ENCODE measurements around the gene TSKU. TPM values are rescaled to one million over a fixed set of nuclear protein-coding genes. Genes with fewer than 3 reads are reported as not detected.

The TSKU gene
- total RNA-seq, 1 experiment from 2014 or later = 40.6 TPM

GRCh38 chr11:76768909-76769560 is 14.1 kb upstream of the TSKU start:
- BruUV-seq (replicated peaks) = no TSS peak
- Histone ChIP-seq H3K36me3 (ENCODE audit: control insufficient read depth, insufficient read depth, low read length) (no peaks in the 10 kb centered on the region), H3K9me3 (no peaks in the 10 kb centered on the region), H3K4me3 (ENCODE audit: low read depth, low read length) (no peak overlapping the region), H3K4me1 (peaks cover 52% of the 10 kb centered on the region), H3K27me3 (replicated peaks; ENCODE audit: control insufficient read depth, insufficient read depth, low read length) (no peaks in the 10 kb centered on the region)
- peaks cover 46% of the 10 kb centered on the region for H3K4me1 Mint-ChIP-seq (ENCODE audit: low read depth, unreplicated experiment)
- H3K9me3 Mint-ChIP-seq (ENCODE audit: unreplicated experiment) = no peaks in the 10 kb centered on the region
- DNase-seq = no peak
- TF ChIP-seq CTCF (IDR thresholded peaks at IDR 0.05; ENCODE audit: insufficient read depth in 1 of 2, low read depth in 1 of 2, low read length in 1 of 2, severe bottlenecking in 1 of 2, unreplicated experiment in 1 of 2) = no peak
- H3K36me3 Mint-ChIP-seq (ENCODE audit: insufficient read depth, unreplicated experiment) = peaks cover under 1% of the 10 kb centered on the region
- ChIA-PET POLR2A (interaction anchor here (0.5 kb wide), 1 partner anchor 323 kb away, joined by 3 read pairs; no protein-coding TSS in a partner anchor), CTCF (no interaction called here)
- H3K27me3 Mint-ChIP-seq (ENCODE audit: insufficient read depth, unreplicated experiment) = no peaks in the 10 kb centered on the region
- intact Hi-C loops (cut with micrococcal nuclease; ENCODE audit: unreplicated experiment) = loop anchor here (2.0 kb wide), 1 partner anchor 32 kb away; no protein-coding TSS in a partner anchor
- no peak overlapping the region for H3K4me3 Mint-ChIP-seq (ENCODE audit: unreplicated experiment)
- peak overlapping the region; percentile 22 for H3K27ac Mint-ChIP-seq (ENCODE audit: unreplicated experiment)

GRCh38 chr11:76769645-76770586 is 13.2 kb upstream of the TSKU start:
- no peaks in the 10 kb centered on the region for H3K36me3 ChIP-seq (ENCODE audit: control insufficient read depth, insufficient read depth, low read length)
- Mint-ChIP-seq H3K4me1 (ENCODE audit: low read depth, unreplicated experiment) (peaks cover 51% of the 10 kb centered on the region), H3K9me3 (ENCODE audit: unreplicated experiment) (peaks cover 8% of the 10 kb centered on the region), H3K27me3 (ENCODE audit: insufficient read depth, unreplicated experiment) (no peaks in the 10 kb centered on the region), H3K27ac (ENCODE audit: unreplicated experiment) (peak overlapping the region; percentile 72), H3K36me3 (ENCODE audit: insufficient read depth, unreplicated experiment) (peaks cover 10% of the 10 kb centered on the region), H3K4me3 (ENCODE audit: unreplicated experiment) (no peak overlapping the region)
- H3K4me1 ChIP-seq = peaks cover 52% of the 10 kb centered on the region
- CTCF ChIA-PET = interaction anchor here (0.5 to 2.1 kb wide), 9 partner anchors 10 to 863 kb away, joined by 3 to 18 read pairs (median 4); no protein-coding TSS in a partner anchor
- no peak overlapping the region for H3K4me3 ChIP-seq (ENCODE audit: low read depth, low read length)
- POLR2A ChIA-PET = interaction anchor here (0.5 to 1.9 kb wide), 4 partner anchors 12 to 323 kb away, joined by 3 to 8 read pairs (median 4); partner anchors contain the start of gene TSKU
- DNase-seq = peak; percentile 45 to 72
- intact Hi-C loops (cut with micrococcal nuclease; ENCODE audit: unreplicated experiment) = loop anchor here (2.0 kb wide), 2 partner anchors 25 to 31 kb away; no protein-coding TSS in a partner anchor
- no peak for TF ChIP-seq CTCF (IDR thresholded peaks at IDR 0.05; ENCODE audit: insufficient read depth in 1 of 2, low read depth in 1 of 2, low read length in 1 of 2, severe bottlenecking in 1 of 2, unreplicated experiment in 1 of 2)
- BruUV-seq (replicated peaks) = no TSS peak
- H3K9me3 ChIP-seq = no peaks in the 10 kb centered on the region; the same call in 1 of the 2 replicates
- H3K27me3 ChIP-seq (replicated peaks; ENCODE audit: control insufficient read depth, insufficient read depth, low read length) = no peaks in the 10 kb centered on the region

Data from Caco-2 (cell line).